Endothelial cell of umbilical vein (primary cell): ENCODE data around the gene PUDP. TPM values are rescaled to one million over a fixed set of nuclear protein-coding genes. Genes with fewer than 3 reads are reported as not detected.

Experiments used
- BruUV-seq: library from RNA; stranded (reverse); fragments of 400-500 nt; replicated peaks from 2 replicates; lab custom pipeline; 2021; lab: Mats Ljungman, UMichigan
- CTCF ChIA-PET: fragments of 300-600, 350-600 bp; sonication (Branson Sonifier 250); formaldehyde crosslinking; loops from one replicate; lab custom pipeline; 2021; ENCODE audit warnings: antibody characterized with exemption, inconsistent platforms; lab: Charles Lee
- POLR2A ChIA-PET: fragments of 300-600, 350-600 bp; sonication (Branson Sonifier 250); formaldehyde crosslinking; loops from one replicate; lab custom pipeline; 2021; ENCODE audit warnings: antibody characterized with exemption, inconsistent platforms; lab: Charles Lee
- DNase-seq: peaks from one replicate; pipeline ENCODE4 v3.0.0-alpha.2; 2011; ENCODE audit warnings: low read depth, low spot score
- FAIRE-seq: peaks from 2 replicates; lab custom pipeline; 2011; peaks lifted over from hg19 to GRCh38; lab: Jason Lieb, UNC
- H2AFZ ChIP-seq: 2 replicates; pipeline ENCODE4 v1.6.0; 2012; ENCODE audit warnings: low read depth, low read length, control low read depth, inconsistent platforms
- H3K27ac ChIP-seq: 2 replicates; pipeline ENCODE4 v1.5.1; 2011; ENCODE audit warnings: low read depth, mild to moderate bottlenecking, control low read depth, low read length, moderate library complexity; ENCODE audit not compliant: insufficient read depth
- H3K27me3 ChIP-seq, 2 experiments: 2 replicates each; pipeline versions ENCODE4 v1.6.0 to v1.6.1; 2011; ENCODE audit warnings: low read length in 2 of 2, mixed read lengths in 1 of 2; ENCODE audit not compliant: control insufficient read depth in 2 of 2, insufficient read depth in 2 of 2
- H3K36me3 ChIP-seq, 2 experiments: 2 replicates in 1 of 2; 3 replicates in 1 of 2; pipeline ENCODE4 v1.5.1; 2011; ENCODE audit warnings: low read length in 2 of 2, mild to moderate bottlenecking in 1 of 2, moderate library complexity in 1 of 2; ENCODE audit not compliant: control insufficient read depth in 2 of 2, insufficient read depth in 2 of 2; ENCODE audit errors: extremely low read depth in 1 of 2
- H3K4me1 ChIP-seq: 3 replicates; pipeline ENCODE4 v1.5.1; 2011; ENCODE audit warnings: mild to moderate bottlenecking, low read length; ENCODE audit not compliant: control insufficient read depth, insufficient read depth; ENCODE audit errors: extremely low read depth
- H3K4me2 ChIP-seq: 2 replicates; pipeline ENCODE4 v1.6.1; 2011; ENCODE audit warnings: low read length, control low read depth, mixed read lengths; ENCODE audit not compliant: insufficient read depth
- H3K4me3 ChIP-seq, 3 experiments: fragments of 200-600 bp in 1 of 3; sonication (generic), shearing (Covaris generic) in 1 of 3; replicated peaks in 1 of 3; 2 replicates each; pipeline ENCODE4 v1.5.1; 2011 to 2016; ENCODE audit warnings: control low read depth in 3 of 3, low read length in 3 of 3, mild to moderate bottlenecking in 2 of 3, inconsistent platforms in 1 of 3, low read depth in 1 of 3, moderate library complexity in 1 of 3; ENCODE audit not compliant: insufficient read depth in 1 of 3
- H3K79me2 ChIP-seq: 2 replicates; pipeline ENCODE4 v1.6.0; 2012; ENCODE audit warnings: low read length, inconsistent platforms; ENCODE audit not compliant: control insufficient read depth, insufficient read depth
- H3K9ac ChIP-seq: replicated peaks from 2 replicates; pipeline ENCODE3; 2011; ENCODE audit warnings: low read length, control low read depth; ENCODE audit not compliant: insufficient read depth; ENCODE audit errors: extremely low read depth
- H3K9me1 ChIP-seq: replicated peaks from 3 replicates; pipeline ENCODE4 v1.6.0; 2011; ENCODE audit warnings: mild to moderate bottlenecking, low read length; ENCODE audit not compliant: control insufficient read depth, insufficient read depth; ENCODE audit errors: extremely low read depth
- H3K9me3 ChIP-seq: replicated peaks from 2 replicates; pipeline ENCODE4 v1.5.1; 2012; ENCODE audit warnings: low read length, inconsistent platforms; ENCODE audit not compliant: control insufficient read depth, insufficient read depth
- H4K20me1 ChIP-seq: replicated peaks from 2 replicates; pipeline ENCODE3; 2011; ENCODE audit warnings: mild to moderate bottlenecking, low read length; ENCODE audit not compliant: control insufficient read depth, insufficient read depth; ENCODE audit errors: extremely low read depth
- EZH2 ChIP-seq: IDR thresholded peaks from 2 replicates; pipeline ENCODE4 v1.6.1; 2012; ENCODE audit warnings: borderline replicate concordance, low read depth, mild to moderate bottlenecking, moderate library complexity, low read length, inconsistent platforms; ENCODE audit not compliant: severe bottlenecking
- FOS ChIP-seq: IDR thresholded peaks from 2 replicates; pipeline ENCODE4 v1.6.1; 2011; ENCODE audit warnings: mild to moderate bottlenecking, low read length, moderate library complexity, borderline replicate concordance; ENCODE audit not compliant: insufficient read depth
- GATA2 ChIP-seq: IDR thresholded peaks from 2 replicates; pipeline ENCODE4 v1.7.0; 2011; ENCODE audit warnings: low read depth, mild to moderate bottlenecking, moderate library complexity, mixed read lengths, low read length; ENCODE audit not compliant: insufficient read length, insufficient read depth
- JUN ChIP-seq: IDR thresholded peaks from 2 replicates; pipeline ENCODE4 v1.6.1; 2011; ENCODE audit warnings: borderline replicate concordance, low read depth; ENCODE audit not compliant: insufficient read length, insufficient read depth
- MAX ChIP-seq: IDR thresholded peaks from 2 replicates; pipeline ENCODE4 v1.6.1; 2011; ENCODE audit not compliant: insufficient read depth, insufficient read length
- MYC ChIP-seq: IDR thresholded peaks from one replicate; pipeline ENCODE4 v1.6.1; 2011; ENCODE audit warnings: mild to moderate bottlenecking, low read depth, low read length
- POLR2A ChIP-seq: IDR thresholded peaks from 2 replicates; pipeline ENCODE4 v1.6.1; 2012; ENCODE audit warnings: low read depth, mild to moderate bottlenecking, control low read depth, low read length
- POLR2AphosphoS5 ChIP-seq: IDR thresholded peaks from 2 replicates; pipeline ENCODE4 v1.6.1; 2012; ENCODE audit warnings: low read depth, mild to moderate bottlenecking, control low read depth, low read length, moderate library complexity; ENCODE audit not compliant: insufficient read depth
- dilution Hi-C: fragments of 300-500 bp; cut with MboI; formaldehyde crosslinking; loops from one replicate; pipeline ENCODE4 v1.15.0; 2019; ENCODE audit warnings: low sequenced_read_pairs; ENCODE audit not compliant: extremely low pct_ligation_motif_present
- intact Hi-C: fragments of 100-400 bp; cut with micrococcal nuclease; formaldehyde crosslinking; loops from one replicate; pipeline ENCODE4 v1.10.0; 2022
- polyA plus RNA-seq, 4 experiments: library from polyadenylated mRNA; depleted of rRNA in 3 of 4; stranded (reverse) in 3 of 4; unstranded in 1 of 4; fragments of >200 nt; gene quantifications; 2 replicates each; pipeline versions ENCODE4 v1.2.1 to v1.2.3, GENCODE V29; 2011 to 2012; ENCODE audit warnings: missing spikeins in 1 of 4
- total RNA-seq: library from RNA; stranded (reverse); gene quantifications from 2 replicates; pipeline ENCODE4 v1.2.3, GENCODE V29; 2021

The PUDP gene
- total and polyA plus RNA-seq, 2 donors (not counting 3 experiments of a cell fraction or from before 2014, with no cell fraction given) = 17.3 to 22.5 TPM

GRCh38 chrX:7065473-7065872, 82.5 kb downstream of the PUDP start:
- dilution Hi-C loops (no loop called here), intact Hi-C loops (no loop called here)
- no peak overlapping the region for H3K27ac ChIP-seq
- H3K36me3 ChIP-seq = no peaks in the 10 kb centered on the region
- H3K4me2 ChIP-seq = no peak overlapping the region
- no peak overlapping the region for H3K9ac ChIP-seq
- H4K20me1 ChIP-seq = no peaks in the 10 kb centered on the region
- no peak for FAIRE-seq
- no TSS peak for BruUV-seq
- no peaks in the 10 kb centered on the region for H3K27me3 ChIP-seq
- DNase-seq = no peak
- H3K79me2 ChIP-seq = no peaks in the 10 kb centered on the region
- H2AFZ ChIP-seq = no peak overlapping the region
- TF ChIP-seq JUN (no peak), GATA2 (no peak), MAX (no peak), POLR2AphosphoS5 (no peak), POLR2A (no peak), MYC (no peak), EZH2 (no peak), FOS (no peak)
- ChIA-PET POLR2A (no interaction called here), CTCF (no interaction called here)
- no peaks in the 10 kb centered on the region for H3K9me3 ChIP-seq
- H3K4me3 ChIP-seq = no peak overlapping the region
- H3K4me1 ChIP-seq = no peaks in the 10 kb centered on the region
- H3K9me1 ChIP-seq = no peaks in the 10 kb centered on the region

GRCh38 chrX:7062903-7063302, 85.0 kb downstream of the PUDP start:
- FAIRE-seq = no peak
- CTCF ChIA-PET = no interaction called here

More at GRCh38 chrX:7062903-7063302, 85.0 kb downstream of the PUDP start:
- no peaks in the 10 kb centered on the region for H3K27me3 ChIP-seq
- H3K79me2 ChIP-seq = no peaks in the 10 kb centered on the region
- TF ChIP-seq MAX = no peak
- H3K4me2 ChIP-seq = no peak overlapping the region
- no peak overlapping the region for H2AFZ ChIP-seq
- H3K36me3 ChIP-seq = peaks cover 0 to under 1% of the 10 kb centered on the region in 2 experiments
- H3K9ac ChIP-seq = no peak overlapping the region
- DNase-seq = no peak
- no peaks in the 10 kb centered on the region for H3K9me3 ChIP-seq
- POLR2A ChIA-PET = no interaction called here
- H3K9me1 ChIP-seq = no peaks in the 10 kb centered on the region
- H3K4me3 ChIP-seq = no peak overlapping the region
- intact Hi-C loops = no loop called here
- dilution Hi-C loops = no loop called here
- no peaks in the 10 kb centered on the region for H4K20me1 ChIP-seq
- no peak overlapping the region for H3K27ac ChIP-seq
- no TSS peak for BruUV-seq
- H3K4me1 ChIP-seq = no peaks in the 10 kb centered on the region
